ENCODE data around the gene POMGNT2.

Gene POMGNT2

DNA sequence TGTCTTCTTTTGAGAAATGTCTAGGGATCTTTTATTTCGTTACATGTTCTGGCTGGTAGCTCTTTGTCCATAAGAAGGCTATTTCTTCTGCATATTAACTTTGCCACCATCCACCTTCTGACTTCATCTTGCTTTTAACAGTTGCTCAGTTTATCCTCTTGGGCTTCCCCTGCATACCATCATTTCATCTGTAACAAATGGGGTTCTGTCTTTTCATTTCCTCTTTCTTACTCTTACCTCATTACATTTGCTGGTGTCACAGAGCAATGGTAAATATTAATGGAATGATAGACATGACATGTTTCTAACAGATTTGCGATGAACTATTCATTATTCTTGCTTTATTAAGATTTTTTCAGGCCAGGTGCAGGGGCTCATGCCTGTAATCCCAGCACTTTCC, 64.4 kb downstream of the POMGNT2 start:
- DNase-seq = no peak

DNA sequence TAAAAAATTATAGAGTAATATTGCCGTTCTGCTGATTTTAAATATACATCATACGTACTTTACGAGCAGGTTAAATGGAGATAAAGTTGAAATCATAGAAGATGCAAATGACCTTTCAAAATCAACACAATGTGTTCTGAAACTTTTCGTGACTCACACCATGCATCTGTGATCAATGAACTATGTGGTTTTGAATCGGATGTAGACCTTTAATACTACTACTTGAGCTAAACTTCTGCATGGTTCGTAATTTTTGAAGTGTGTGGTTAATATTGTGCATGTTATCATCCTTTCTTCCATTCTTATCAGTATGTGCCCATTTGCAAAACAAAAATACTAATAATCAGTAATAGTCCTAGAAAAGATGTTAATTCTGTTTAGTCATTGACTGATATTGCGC, 67.9 kb downstream of the POMGNT2 start:
- no peak for DNase-seq

DNA sequence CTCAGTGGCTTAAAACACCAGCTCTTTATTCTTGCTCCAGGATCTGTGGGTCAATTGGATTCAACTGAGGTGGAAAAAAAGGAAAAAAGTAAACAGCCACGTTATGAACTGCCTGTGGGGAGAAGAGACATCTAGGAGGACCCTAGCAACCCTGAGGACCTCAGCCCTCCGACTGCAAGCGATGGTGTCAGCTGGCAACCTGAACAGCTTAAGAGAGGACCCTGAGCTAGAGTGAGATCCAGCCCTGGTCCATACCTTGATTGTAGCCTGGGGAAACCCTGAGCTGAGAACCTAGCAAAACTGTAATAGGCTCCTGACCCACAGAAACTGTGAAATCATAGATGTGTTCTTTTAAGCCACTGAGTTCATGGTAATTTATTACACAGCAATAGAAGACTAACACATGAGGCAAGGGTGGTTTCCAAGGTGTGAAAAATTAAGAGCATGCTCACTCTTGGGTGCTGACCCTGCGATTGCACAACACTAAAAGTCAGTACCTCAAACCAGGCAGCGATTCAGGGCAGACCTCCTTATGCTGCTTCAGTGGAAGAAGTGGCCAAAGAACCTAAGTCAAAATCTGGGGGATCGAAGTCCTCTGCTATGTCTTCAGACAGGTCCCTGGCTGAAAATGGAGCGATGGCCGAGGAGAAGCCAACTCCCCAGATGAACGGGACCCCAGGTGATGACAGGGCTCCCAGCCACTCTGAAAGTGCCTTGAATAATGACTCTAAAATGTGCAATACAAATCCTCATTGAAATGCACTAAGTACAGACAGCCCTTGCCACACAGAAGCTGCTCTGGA, 69.1 kb downstream of the POMGNT2 start:
- no peak for DNase-seq

DNA sequence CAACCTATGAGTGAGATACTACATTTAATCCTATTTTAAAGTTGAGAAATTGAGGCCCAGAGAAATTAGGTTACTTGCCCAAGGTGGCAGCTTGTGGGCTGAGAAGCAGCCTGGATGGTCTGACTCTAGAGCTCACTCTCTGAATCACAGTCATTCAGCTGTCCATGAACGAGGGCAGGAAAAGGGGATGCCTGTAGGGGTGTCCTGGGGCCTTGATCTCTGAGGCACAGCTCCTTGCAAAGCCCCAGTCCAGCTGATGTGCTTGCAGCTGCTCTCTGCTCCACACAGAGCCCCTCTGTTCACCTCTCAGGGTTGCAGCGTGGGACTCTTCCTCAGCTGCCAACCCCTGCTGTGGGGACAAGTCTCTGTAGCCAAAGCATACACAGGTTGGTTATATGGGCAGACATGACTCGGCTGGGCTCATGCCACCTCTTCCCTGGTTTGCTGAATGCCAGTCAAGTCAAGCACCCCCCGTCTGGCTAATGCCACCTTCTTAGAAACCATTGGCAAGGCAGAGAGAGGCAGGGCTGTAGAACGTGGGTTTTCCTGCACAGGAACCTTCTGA, 70.0 kb downstream of the POMGNT2 start:
- DNase-seq = no peak

DNA sequence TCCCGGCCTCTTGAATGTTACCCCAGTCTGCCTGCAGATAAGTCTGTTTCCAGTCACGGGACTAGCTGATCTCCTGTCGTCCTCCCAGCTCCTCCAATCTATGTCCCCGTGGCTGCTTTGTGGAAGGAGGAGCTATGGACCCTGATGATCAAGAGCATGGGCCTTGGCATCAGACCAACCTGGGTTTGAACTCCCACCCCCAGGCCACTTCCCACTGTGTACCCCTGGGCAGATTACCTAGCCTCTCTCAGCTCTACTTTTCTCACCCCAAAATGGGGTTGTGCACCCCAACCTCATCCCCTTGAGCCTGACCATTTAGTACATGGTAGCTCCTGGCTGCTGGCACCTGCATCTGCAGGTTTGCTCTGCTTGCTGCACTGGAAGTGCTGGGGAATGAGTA, 71.0 kb downstream of the POMGNT2 start:
- DNase-seq = no peak

DNA sequence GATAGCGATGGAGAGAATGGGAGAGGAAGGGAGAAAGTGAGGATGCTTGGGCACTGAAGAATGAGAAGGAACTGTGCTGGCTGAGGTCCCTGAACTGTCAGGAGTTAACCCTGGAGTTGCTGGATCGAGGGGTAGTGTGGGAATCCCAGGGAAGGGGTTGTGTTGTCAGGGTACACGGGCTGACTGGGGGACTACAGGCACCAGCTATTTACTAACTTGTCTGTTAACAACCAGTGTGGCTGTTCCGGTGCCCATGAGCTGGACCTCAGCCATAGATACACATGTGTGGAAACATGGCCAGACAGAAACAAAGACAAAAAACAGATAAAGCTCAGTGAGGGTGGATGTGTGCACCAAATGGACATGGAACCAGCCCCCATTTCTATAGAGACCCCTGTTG, 71.7 kb downstream of the POMGNT2 start:
- no peak for DNase-seq

DNA sequence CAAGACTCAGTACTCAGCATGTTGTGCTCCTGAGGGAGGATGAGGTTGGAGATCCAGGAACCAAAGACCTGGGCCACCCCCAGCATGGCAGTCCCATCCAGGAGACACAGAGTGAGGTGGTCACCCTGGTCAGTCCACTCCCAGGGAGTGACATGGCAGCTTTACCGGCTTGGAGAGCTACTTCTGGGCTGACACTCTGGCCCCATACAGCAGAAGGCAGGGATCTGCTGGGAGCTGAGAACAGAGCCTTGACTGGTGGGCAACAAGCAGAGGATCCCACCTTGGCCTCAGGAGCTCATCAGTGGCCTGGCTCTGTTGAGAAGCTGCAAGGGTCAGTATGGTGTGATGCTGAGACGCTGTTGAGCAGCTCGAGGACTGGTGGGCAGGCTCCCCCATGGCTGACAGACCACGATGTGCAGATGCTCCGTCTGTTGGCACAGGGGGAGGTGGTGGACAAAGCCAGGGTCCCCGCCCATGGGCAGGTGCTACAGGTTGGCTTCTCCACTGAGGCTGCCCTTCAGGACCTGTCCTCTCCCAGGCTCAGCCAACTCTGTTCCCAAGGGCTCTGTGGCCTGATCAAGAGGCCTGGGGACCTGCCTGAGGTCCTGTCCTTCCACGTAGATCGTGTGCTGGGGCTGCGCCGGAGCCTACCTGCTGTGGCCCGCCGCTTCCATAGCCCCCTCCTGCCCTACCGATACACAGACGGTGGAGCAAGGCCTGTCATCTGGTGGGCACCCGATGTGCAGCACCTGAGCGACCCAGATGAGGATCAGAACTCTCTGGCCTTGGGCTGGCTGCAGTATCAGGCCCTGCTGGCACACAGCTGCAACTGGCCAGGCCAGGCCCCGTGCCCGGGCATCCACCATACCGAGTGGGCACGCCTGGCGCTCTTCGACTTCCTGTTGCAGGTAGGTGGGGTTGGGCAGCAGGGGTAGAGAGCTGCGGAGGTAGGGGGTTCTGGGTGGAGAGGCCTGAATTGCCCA, 72.9 kb downstream of the POMGNT2 start:
- DNase-seq = no peak

DNA sequence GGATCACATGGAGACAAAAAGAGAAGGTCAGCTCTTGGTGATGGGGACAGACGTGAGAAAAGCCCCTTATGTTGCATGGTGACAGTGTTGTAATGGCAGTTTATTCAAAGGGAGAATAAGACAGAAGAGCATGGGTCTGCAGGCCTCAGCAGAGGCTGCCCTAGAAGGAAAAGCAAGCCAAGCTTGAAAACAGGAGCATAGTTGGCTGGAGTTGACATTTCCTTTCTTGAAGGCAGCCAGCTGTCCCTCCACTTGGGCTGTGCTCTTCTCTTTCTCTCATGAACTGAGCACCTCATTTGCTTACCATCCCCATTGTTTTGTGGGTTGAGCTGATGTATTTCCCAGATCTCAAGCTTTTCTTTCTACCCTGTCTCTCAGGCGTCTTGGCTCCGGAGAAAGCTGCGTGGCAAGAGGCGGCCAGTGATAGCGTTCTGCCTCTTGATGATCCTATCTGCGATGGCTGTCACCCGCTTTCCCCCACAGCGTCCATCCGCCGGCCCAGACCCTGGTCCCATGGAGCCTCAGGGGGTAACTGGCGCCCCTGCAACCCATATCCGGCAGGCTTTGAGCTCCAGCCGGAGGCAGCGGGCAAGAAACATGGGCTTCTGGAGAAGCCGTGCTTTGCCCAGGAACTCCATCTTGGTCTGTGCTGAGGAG, 73.9 kb downstream of the POMGNT2 start:
- DNase-seq = no peak

DNA sequence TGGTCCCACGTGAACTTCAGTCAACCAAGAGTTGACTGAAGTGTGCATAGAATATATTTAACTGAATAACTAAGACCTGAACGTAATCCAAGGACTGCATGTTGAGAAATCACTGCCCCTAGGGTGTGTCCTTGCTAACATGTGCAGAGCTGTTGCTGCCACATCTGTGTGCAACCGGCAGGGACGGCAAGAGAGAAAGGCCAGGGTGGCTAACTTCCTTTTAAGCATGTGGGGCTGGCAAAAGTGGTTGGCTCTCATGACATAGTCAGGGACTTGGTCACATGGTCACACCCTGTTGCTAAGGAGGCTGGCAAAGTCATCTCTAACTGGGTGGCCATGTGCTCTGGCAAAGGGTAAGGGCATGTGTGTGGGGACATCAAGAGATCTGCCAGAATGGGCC, 74.4 kb downstream of the POMGNT2 start:
- DNase-seq = no peak

DNA sequence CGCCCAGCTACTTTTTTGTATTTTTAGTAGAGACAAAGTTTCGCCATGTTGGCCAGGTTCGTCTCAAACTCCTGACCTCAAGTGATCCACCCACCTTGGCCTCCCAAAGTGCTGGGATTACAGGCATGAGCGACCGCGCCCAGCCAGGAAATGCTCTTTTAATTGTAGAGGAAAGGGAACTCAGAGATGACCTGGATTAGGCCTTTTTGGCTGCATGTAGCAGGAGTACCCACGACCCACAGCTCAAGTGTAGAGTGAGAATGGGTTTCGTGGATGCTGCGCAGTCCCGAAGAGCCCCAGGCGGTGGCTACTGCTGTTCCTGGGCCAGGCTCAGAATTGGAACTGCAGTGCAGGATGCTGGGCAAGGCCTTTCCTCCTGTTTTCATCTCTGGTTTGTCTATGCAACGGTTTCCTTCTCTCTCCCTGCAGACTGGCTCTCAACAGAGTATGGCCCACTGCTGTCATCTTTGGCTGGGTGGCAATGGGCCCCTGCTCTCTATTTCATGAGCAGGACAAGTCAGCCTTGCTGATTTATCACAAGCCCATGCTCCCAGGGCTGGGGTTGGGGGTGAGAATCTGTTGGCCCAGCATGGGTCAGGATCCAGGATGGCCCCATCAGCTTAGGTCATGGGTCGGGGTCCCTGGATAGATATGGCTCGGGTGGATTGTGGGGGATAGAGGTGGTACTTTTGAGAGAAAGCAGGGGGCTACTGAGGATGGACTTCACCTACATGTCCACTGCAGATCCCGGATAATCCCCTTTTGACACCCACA, 75.5 kb downstream of the POMGNT2 start:
- DNase-seq = no peak

Data from activated effector memory CD4-positive, alpha-beta T cell treated with Interleukin-2 at 50 U/mL for 16 hours (primary cell).